Right lobe of liver (tissue), 4 donors: ENCODE data around the gene CALCOCO1.

Experiments used
- POLR2A ChIP-seq: fragments of 450-650 bp; IDR thresholded peaks from one replicate; pipeline ENCODE4 v1.6.1; 2017; ENCODE audit warnings: antibody characterized with exemption, mild to moderate bottlenecking
- TF ChIP-seq, protein P1 (sequence below), 4 donors: fragments of 200-600 bp in 3 of 4; fragments of 450-650 bp in 1 of 4; IDR thresholded peaks; one replicate each; pipeline versions ENCODE4 v1.5.1 to v1.8.0; 2016 to 2022; ENCODE audit warnings: antibody characterized with exemption in 4 of 4, mild to moderate bottlenecking in 2 of 4
- donor health status: DM: no; HTN: no; CAD: no.
- donor health status: DM: no; HTN: no; CAD: no.
- donor health status: DM: no; HTN: yes; CAD: no.

DNA sequence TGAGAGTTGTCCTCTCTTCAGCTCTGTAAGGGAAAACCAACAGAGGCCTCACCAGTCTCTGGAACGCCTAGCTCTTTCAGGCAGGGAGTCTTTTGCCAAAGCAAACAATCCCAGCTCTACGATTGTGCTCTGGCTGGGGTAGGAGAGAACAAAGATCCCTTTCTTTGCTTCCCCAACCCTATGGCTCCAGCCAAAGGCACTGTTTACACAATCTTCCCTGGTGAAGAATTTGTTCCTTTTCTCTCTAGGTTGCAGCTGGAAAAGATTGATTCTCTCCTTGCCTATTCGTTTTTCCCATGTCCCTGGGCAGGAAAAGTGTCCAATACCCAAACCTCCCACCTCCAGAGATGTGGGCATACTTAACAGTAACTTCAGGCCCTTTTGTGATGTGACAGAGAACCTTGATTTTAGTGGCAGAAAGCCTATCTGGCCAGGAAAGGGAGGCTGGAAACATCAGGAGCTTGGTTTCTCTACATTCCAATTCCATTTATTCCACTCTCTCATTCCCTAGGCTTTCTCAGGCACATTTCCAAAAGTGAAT lies 68.2 kb downstream of the CALCOCO1 start:
- TF ChIP-seq, protein P1, sequence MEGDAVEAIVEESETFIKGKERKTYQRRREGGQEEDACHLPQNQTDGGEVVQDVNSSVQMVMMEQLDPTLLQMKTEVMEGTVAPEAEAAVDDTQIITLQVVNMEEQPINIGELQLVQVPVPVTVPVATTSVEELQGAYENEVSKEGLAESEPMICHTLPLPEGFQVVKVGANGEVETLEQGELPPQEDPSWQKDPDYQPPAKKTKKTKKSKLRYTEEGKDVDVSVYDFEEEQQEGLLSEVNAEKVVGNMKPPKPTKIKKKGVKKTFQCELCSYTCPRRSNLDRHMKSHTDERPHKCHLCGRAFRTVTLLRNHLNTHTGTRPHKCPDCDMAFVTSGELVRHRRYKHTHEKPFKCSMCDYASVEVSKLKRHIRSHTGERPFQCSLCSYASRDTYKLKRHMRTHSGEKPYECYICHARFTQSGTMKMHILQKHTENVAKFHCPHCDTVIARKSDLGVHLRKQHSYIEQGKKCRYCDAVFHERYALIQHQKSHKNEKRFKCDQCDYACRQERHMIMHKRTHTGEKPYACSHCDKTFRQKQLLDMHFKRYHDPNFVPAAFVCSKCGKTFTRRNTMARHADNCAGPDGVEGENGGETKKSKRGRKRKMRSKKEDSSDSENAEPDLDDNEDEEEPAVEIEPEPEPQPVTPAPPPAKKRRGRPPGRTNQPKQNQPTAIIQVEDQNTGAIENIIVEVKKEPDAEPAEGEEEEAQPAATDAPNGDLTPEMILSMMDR (IDR thresholded peaks at IDR 0.05) = no peak
- TF ChIP-seq POLR2A = no peak
